T-helper 1 cell treated with Interleukin-12 subunit alpha and Interleukin-12 subunit beta and Interleukin-4 antibody, amounts not matched to agents 30 ng/mL and 1 ng/mL, for 36 hours (primary cell): ENCODE measurements around the gene PPP1R7. TPM values are rescaled to one million over a fixed set of nuclear protein-coding genes. Genes with fewer than 3 reads are reported as not detected.

Source experiments
- intact Hi-C: fragments of 100-400 bp; cut with micrococcal nuclease; formaldehyde crosslinking; loops from one replicate; pipeline ENCODE4 v1.15.1; 2024
- total RNA-seq: library from RNA; stranded (reverse); gene quantifications from 2 replicates; pipeline ENCODE4 v1.2.3, GENCODE V29; 2022

PPP1R7 gene, protein sequence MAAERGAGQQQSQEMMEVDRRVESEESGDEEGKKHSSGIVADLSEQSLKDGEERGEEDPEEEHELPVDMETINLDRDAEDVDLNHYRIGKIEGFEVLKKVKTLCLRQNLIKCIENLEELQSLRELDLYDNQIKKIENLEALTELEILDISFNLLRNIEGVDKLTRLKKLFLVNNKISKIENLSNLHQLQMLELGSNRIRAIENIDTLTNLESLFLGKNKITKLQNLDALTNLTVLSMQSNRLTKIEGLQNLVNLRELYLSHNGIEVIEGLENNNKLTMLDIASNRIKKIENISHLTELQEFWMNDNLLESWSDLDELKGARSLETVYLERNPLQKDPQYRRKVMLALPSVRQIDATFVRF
- 113 and 116 TPM in 2 replicates for total RNA-seq

GRCh38 chr2:241149925-241150659 lies at the start of gene PPP1R7:
Gene PPP1R7, plus strand, starts transcription at chr2:241150467. Its CDS starts 29 bp downstream, at chr2:241150496.
- intact Hi-C loops: loop anchor here (1.0 to 5.0 kb wide), 16 partner anchors 23 to 731 kb away; partner anchors contain the start of genes DTYMK, FARP2, HDLBP and MTERF4

DNA sequence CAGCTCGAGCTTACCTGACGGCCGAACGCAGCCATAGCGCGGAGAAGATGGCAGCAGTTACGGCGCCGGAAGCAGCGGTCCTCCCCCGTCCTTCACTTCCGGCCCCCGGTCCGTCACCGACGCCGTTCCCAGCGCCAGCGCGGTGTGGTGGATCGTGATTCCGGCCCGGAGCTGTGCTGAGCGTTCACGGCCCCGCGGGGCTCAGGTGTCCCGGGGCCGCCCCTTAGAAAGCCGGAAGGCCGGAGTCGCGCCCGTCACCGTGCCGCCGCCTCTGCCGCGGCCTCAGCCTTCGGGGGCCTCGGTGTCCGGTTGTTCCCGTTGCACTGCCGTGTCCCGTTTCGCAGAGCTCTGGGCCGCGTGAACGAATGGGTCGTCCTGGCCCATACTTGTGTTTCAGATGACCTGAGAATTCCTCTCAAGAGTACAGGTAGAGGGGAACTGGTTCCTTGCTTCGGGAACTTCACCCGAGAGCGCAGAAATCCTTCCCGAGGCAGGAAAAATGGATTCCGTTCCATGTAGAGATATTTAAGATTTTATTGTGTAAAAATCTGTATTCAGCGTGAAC lies 47.9 kb upstream of the PPP1R7 start, which contains the start of gene MTERF4:
Gene MTERF4, minus strand, starts transcription at position 49 of the 565 bp plus-strand sequence. Its CDS starts 14 bp downstream, at position 35.
- intact Hi-C loops: loop anchor here (1.0 to 5.0 kb wide), 10 partner anchors 24 to 542 kb away; partner anchors contain the start of genes DUSP28, FARP2, HDLBP and PASK

GRCh38 chr2:241103176-241103595 lies 47.1 kb upstream of the PPP1R7 start:
- intact Hi-C loops: loop anchor here (2.0 to 5.0 kb wide), 4 partner anchors 66 to 542 kb away; partner anchors contain the start of gene DUSP28

GRCh38 chr2:241104611-241105010 lies 45.7 kb upstream of the PPP1R7 start:
- intact Hi-C loops: loop anchor here (5.0 kb wide), 1 partner anchor 272 kb away; no protein-coding TSS in a partner anchor

DNA sequence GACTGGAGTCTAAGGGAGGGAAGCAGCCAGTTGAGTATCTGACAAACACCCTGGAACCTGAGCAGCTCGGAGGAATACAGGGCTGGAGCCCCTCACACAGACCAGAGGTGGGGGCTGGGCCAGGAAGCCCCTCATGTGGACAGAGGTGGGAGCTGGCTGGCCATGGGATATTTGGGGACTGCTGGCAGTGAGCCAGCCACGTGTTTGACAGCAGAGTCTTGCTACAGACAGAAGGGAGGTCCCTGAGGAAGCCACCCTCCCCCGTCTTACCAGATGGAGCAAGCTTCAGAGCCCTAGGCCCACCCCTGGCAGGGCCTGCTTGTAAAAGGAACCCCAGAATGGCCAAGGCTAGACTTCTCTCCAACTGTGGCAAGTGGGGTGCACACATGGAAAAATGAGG lies 44.6 kb upstream of the PPP1R7 start:
- intact Hi-C loops: no loop called here

GRCh38 chr2:241107031-241107783 lies 43.1 kb upstream of the PPP1R7 start:
- intact Hi-C loops: no loop called here

DNA sequence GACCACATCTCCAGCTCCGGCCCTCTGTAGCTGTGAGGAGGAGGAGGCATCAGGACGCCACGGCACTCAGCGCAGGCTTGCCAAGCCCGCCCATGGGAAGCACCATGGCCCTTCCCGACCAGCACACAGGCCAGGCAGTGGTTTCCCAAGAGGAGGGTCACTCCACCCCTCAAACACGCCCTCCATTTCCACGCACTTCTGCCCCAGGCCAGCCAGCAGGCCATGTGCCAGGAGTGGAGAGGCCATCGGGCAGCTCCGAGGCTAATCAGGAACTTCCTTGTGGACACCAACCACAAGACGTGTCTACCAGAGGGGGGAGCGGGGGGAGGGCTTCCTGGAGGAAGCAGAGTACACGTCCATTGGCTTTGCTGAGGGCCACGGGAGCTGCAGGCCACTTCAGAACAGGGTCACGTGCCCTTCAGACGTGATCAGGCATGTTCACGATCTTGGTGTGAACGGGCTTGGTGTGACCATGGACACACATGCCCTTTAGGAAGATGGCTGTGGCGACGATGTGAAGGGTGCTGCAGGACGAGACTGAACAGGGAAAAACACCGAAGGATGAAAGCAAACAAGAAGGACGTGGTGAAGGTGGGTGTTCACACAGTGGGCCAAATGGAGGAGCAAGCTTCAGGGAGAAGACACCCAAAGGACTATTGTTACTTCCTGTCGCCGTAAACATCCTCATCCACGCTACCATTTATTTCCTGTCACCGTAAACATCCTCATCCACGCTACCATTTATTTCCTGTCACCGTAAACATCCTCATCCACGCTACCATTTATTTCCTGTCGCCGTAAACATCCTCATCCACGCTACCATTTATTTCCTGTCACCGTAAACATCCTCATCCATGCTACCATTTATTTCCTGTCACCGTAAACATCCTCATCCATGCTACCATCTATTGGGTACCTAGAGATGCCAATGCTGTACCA lies 41.7 kb upstream of the PPP1R7 start:
- intact Hi-C loops: loop anchor here (1.0 kb wide), 1 partner anchor 19 kb away; no protein-coding TSS in a partner anchor

DNA sequence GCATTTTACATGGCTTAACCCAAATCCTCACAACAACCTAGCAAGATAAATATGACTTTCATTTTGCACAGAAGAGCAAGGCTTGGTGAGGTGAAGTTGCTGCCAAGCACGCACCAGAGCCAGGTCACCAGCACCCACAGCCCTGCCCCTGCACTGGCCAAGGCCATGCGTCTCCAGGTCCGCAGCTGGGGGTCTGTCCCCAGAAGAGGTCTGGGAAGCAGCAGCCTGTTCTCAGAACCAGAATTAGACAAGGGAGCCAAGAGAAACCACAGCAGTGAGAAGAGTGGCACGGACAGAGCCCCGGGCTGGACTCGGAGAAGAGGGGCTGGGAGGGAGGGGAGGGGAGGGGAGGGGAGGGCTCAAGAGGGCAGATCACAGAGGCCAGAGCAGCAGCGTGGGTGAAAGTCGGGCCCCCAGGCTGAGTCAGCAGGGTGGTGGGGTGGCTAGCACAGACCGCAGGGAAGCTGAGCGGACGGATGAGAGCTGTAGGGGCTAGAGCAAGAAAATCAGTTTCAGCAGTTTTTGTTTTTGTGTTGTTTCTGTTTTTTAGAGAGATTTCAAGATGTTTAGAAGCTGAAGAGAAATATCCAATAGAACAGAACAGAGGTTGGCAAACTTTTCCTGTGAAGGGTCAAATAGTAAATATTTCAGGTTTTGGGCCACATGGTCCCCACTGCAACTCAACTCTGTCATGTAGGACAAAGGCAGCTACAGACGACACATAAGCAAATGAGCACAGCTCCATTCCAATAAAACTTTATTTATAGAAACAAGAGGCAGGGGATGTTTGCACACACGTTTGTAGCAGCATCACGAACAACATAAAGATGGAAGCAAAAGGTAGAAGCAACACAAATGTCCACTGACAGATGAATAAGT lies 40.8 kb upstream of the PPP1R7 start:
- intact Hi-C loops: loop anchor here (1.0 kb wide), 1 partner anchor 18 kb away; no protein-coding TSS in a partner anchor

DNA sequence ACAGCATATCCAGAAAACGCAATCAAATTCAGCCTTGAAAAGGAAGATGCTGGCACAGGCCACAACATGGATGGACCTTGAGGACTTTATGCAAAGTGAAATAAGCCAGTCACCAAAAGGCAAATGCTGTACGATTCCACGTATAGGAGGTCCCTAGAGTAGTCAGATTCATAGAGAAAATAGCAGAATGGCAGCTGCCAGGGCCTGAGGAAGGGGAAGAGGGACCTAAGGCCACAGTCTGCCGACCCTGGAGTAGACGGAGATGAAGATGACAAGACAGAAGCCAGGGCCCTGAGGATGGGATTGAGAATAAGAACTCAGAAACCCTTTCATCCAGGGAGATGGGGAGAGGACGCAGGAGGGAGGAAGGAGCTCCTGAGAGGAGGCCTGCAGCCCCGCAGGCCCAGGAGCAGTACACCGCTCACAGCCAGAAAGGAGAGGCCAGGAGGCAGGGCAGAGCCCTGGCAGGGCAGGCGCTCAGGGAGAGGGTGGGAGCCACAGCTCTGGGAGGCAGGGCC lies 40.1 kb upstream of the PPP1R7 start:
- intact Hi-C loops: no loop called here

DNA sequence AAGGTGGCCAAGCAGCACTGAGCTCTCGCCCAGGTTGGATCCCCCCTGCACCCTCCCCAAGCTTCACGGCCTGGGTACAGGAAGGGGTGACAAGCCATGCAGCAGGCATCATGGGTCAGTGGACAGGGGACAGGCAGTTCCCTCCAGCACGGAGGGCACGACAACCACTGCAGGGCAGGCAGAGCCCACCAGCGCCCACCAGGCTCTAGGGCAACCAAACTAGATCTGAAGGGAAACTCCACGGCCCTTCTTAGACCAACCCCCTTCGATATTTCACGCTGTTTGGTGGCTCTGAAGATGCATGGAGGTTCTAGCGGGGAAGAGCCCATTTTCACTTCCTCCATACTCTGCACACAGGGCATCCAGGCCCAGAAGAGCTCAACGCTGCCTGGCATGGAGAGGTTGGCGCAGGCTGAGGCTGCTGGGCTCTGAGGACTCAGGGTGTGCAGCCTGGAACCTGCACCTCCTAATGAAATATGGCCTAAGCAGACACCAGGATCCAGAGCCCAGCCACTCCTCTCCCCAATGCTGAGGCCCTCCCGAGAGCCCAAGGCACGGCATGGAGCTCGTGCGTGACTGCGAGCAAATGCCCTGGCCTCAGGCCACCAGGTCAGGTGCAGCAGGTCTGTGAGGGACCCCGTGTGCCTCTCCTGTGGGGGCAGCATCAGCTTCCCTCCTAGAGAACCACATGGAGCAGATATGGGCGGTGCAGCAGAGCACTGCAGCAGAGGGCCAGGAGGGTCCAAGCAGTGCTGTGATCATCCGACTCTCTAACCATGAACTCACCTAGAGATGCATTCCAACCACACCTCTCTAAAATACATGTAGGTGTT lies 39.4 kb upstream of the PPP1R7 start:
- intact Hi-C loops: no loop called here

DNA sequence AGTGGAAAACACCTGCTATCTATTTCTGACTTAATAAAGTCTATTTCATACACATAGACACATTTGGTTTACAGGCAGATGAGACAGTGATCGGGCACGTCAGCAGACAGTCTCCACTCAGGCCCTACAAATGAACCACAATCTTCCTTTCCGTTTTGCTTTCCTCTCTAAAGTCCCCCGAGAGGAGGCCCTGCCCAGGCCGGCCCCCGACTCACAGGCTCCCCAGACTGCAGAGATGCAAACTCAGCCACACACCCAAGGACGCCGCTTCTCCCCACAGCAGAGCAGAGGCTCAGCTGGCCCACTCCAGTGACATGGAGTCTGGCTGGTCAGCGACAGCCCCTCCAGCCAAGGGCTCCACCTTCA lies 38.8 kb upstream of the PPP1R7 start:
- intact Hi-C loops: no loop called here

DNA sequence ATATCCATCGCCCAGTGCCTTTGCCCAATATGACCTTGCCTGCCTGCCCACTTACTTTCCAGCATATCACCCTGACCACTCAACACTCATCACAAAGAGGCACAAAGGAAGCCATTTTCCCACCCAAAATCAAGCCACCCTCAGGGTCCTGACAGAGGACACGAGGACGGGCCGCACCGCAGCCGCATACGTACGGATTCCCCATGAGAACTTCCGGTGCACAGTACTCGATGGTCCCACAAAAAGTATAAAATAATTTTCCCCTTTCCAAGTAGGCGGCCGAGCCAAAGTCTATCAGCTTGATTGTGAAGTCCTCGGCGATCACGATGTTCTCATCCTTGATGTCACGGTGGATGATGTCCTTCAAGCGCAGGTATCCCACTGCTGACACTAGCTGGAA lies 38.2 kb upstream of the PPP1R7 start:
- intact Hi-C loops: no loop called here

DNA sequence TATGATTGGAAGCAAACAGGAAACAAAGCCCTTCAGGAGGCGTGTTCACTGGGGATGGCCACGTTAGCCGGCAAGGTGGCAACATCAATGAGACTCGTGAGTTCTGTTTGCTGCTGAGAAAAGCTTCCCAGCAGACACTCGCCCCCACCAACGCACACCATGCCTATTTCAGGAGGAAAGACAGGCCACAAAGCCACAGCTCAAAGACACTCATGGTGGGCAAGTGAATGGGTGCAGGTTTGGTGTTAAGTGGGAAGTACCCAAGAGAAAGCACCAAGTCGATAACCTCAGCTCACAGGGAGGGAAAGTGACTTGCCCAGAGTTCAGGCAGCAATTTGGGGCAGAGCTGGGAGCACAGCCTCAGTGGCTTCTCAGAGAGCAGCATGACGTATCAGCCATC lies 37.7 kb upstream of the PPP1R7 start:
- intact Hi-C loops: no loop called here

DNA sequence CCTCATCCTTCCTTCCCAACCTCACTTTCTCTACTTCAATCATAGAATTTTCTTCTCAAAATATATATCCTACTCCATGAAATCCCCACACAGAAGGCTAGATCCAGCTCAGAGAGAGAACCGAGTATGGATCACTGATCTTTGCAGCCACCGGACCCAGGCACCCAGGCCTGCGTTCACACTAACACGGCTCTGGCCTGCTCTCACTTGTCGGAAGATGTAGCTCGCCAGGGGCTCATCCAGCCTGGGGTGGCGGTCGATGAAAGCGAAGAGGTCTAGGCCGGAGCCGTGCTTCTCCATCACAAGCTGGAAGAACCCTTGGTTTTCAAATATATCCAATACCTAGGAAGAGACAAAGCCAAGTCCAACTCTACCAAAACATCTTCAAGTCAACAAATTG lies 35.4 kb upstream of the PPP1R7 start:
- intact Hi-C loops: no loop called here

DNA sequence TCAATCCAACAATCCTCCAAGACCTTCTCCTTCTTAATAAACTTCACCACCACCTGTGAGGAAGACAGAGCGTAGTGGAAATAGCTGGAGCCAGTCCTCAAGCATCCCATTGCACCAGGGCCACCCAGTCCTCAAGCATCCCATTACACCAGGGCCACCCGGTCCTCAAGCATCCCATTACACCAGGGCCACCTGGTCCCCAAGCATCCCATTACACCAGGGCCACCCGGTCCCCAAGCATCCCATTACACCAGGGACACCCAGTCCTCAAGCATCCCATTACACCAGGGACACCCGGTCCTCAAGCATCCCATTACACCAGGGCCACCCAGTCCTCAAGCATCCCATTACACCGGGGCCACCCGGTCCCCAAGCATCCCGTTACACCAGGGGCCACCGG lies 34.9 kb upstream of the PPP1R7 start:
- intact Hi-C loops: no loop called here

DNA sequence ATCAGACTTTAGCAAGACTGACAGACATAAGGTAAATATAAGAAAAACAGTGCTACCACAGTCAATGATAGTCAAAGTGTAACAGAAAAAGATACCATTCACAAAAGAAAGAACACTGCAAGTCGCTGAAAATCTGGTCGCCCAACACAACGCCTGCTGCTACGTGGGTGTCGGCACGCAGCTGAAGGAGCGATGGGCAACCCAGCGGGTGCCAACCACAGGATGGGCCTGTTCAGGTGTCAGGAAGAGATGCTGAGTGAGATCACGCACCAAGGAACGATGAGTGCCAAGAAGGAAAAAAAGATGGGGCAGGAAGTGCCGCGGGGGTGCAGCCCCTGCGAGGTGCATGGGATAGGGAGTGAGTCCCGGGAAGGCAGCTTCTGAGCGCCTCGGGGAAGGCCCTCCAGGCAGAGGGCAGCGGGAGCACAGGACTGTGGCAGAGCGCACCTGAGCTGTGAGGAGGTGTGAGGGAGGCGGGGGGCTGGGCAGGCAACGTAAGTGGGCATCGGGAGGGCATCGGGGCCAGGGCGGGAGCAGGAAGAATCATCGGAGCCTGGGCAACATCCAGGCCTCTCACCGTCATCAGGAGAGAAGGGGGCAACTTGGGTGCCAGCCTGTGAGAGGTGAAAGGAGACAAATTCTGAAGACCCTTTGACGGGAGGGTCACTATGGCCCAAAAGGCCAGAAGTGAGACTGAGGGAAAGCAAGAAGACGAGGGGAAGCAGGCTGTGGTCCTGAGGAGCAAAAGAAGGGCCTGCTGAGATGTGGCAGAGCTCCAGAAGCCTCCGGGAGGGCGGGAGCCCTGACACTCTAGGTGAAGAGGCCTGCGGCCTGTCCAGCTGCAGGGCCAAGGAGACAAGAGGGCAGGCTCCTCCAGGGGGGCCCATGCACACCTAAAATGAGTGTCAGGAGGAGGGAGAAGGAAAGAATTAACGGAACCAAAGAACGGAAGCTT lies 33.4 kb upstream of the PPP1R7 start:
- intact Hi-C loops: no loop called here
